Fibroblast of the aortic adventitia (primary cell): ENCODE measurements around the gene GDF10. TPM values are rescaled to one million over a fixed set of nuclear protein-coding genes. Genes with fewer than 3 reads are reported as not detected.

ENCODE experiments used
- DNase-seq: peaks from one replicate; pipeline ENCODE4 v3.0.0-alpha.2; 2010; ENCODE audit warnings: low read depth
- H3K4me3 ChIP-seq: 2 replicates; pipeline ENCODE4 v1.5.1; 2011; ENCODE audit warnings: low read depth, mild to moderate bottlenecking, control low read depth, low read length, moderate library complexity
- CTCF ChIP-seq: IDR thresholded peaks from 2 replicates; pipeline ENCODE4 v1.5.1; 2011; ENCODE audit warnings: mild to moderate bottlenecking, low read length, control low read depth, inconsistent platforms; ENCODE audit not compliant: insufficient read depth
- total RNA-seq: library from RNA; depleted of rRNA; stranded (reverse); fragments of >200 nt; gene quantifications from 2 replicates; pipeline ENCODE4 v1.2.3, GENCODE V29; 2012; ENCODE audit warnings: low replicate concordance

GDF10 gene
- total RNA-seq, 1 donor: 11.1 TPM

- no peak for DNase-seq
- TF ChIP-seq CTCF: peak; percentile 26
- H3K4me3 ChIP-seq: no peak overlapping the region
Measured at GRCh38 chr10:47309408-47310089, 9.6 kb downstream of the GDF10 start.

GRCh38 chr10:47310090-47310505, 10.1 kb downstream of the GDF10 start:
- TF ChIP-seq CTCF: no peak
- no peak overlapping the region for H3K4me3 ChIP-seq
- no peak for DNase-seq

GRCh38 chr10:47311193-47311931, 11.4 kb downstream of the GDF10 start:
- peak; percentile 54 for DNase-seq
- no peak overlapping the region for H3K4me3 ChIP-seq
- no peak for TF ChIP-seq CTCF

GRCh38 chr10:47311932-47312662, 12.1 kb downstream of the GDF10 start:
- peak; percentile 92 for TF ChIP-seq CTCF
- H3K4me3 ChIP-seq: no peak overlapping the region
- DNase-seq: peak; percentile 78

- no peak for DNase-seq
- no peak overlapping the region for H3K4me3 ChIP-seq
- no peak for TF ChIP-seq CTCF
Measured at GRCh38 chr10:47312663-47312995, 12.6 kb downstream of the GDF10 start.

GRCh38 chr10:47314416-47314970, 14.5 kb downstream of the GDF10 start:
- no peak overlapping the region for H3K4me3 ChIP-seq
- no peak for TF ChIP-seq CTCF
- DNase-seq: no peak
